H9 (cell line): ENCODE data around the gene HBA1. TPM values are rescaled to one million over a fixed set of nuclear protein-coding genes. Genes with fewer than 3 reads are reported as not detected.
"Not testable (repeated sequence)": the region's sequence is repeated elsewhere in the genome, so short reads cannot be mapped to it uniquely, and the experiment has no call there.

Experiments
- DNase-seq: peaks from one replicate; pipeline ENCODE4 v3.0.0-alpha.2; 2017
- H2AFZ ChIP-seq: one replicate; pipeline ENCODE4 v1.6.1; 2013; ENCODE audit warnings: mild to moderate bottlenecking, low read length, control low read depth, moderate library complexity
- H2AK5ac ChIP-seq: 2 replicates; pipeline ENCODE4 v1.6.1; 2013; ENCODE audit warnings: low read length, control low read depth, mixed read lengths; ENCODE audit not compliant: insufficient read length
- H2BK120ac ChIP-seq: one replicate; pipeline ENCODE4 v1.6.1; 2013; ENCODE audit warnings: low read depth, mild to moderate bottlenecking, low read length, control low read depth, inconsistent platforms; ENCODE audit not compliant: poor library complexity, severe bottlenecking
- H2BK12ac ChIP-seq: 2 replicates; pipeline ENCODE4 v1.6.1; 2013; ENCODE audit warnings: low read length, control low read depth, mixed read lengths, low read depth; ENCODE audit not compliant: insufficient read length
- H2BK15ac ChIP-seq: 2 replicates; pipeline ENCODE4 v1.6.1; 2013; ENCODE audit warnings: low read depth, low read length, control low read depth
- H2BK20ac ChIP-seq: one replicate; pipeline ENCODE4 v1.6.1; 2013; ENCODE audit warnings: low read depth, mild to moderate bottlenecking, low read length, control low read depth, inconsistent platforms; ENCODE audit not compliant: poor library complexity, severe bottlenecking
- H2BK5ac ChIP-seq: 2 replicates; pipeline ENCODE4 v1.6.1; 2013; ENCODE audit warnings: low read length, control low read depth, mixed read lengths; ENCODE audit not compliant: insufficient read length
- H3K14ac ChIP-seq: 2 replicates; pipeline ENCODE4 v1.6.1; 2013; ENCODE audit warnings: low read length, control low read depth; ENCODE audit not compliant: insufficient read depth
- H3K18ac ChIP-seq: 2 replicates; pipeline ENCODE4 v1.6.1; 2013; ENCODE audit warnings: low read depth, mild to moderate bottlenecking, mixed read lengths, low read length, control low read depth; ENCODE audit not compliant: insufficient read length
- H3K23ac ChIP-seq: 2 replicates; pipeline ENCODE4 v1.6.1; 2013; ENCODE audit warnings: low read length, control low read depth, mixed read lengths, low read depth; ENCODE audit not compliant: insufficient read length
- H3K23me2 ChIP-seq: 2 replicates; pipeline ENCODE4 v1.6.1; 2013; ENCODE audit warnings: low read depth, mild to moderate bottlenecking, mixed read lengths, low read length, control low read depth; ENCODE audit not compliant: insufficient read length, poor library complexity, severe bottlenecking
- H3K27ac ChIP-seq: 2 replicates; pipeline ENCODE4 v1.5.1; 2013; ENCODE audit warnings: low read length, control low read depth, mixed read lengths, low read depth; ENCODE audit not compliant: insufficient read length
- H3K27me3 ChIP-seq: 2 replicates; pipeline ENCODE4 v1.6.1; 2013; ENCODE audit warnings: low read length, control low read depth, inconsistent platforms; ENCODE audit not compliant: insufficient read depth
- H3K4ac ChIP-seq: 2 replicates; pipeline ENCODE4 v1.6.1; 2013; ENCODE audit warnings: low read depth, mild to moderate bottlenecking, control low read depth, inconsistent platforms, low read length, moderate library complexity
- H3K4me1 ChIP-seq: 2 replicates; pipeline ENCODE4 v1.6.1; 2013; ENCODE audit warnings: low read length, control low read depth, inconsistent platforms; ENCODE audit not compliant: insufficient read depth
- H3K4me2 ChIP-seq: 2 replicates; pipeline ENCODE4 v1.6.1; 2013; ENCODE audit warnings: low read length, control low read depth, mixed read lengths; ENCODE audit not compliant: insufficient read length, insufficient read depth
- H3K56ac ChIP-seq: 2 replicates; pipeline ENCODE4 v1.6.1; 2013; ENCODE audit warnings: low read depth, mild to moderate bottlenecking, mixed read lengths, low read length, control low read depth; ENCODE audit not compliant: insufficient read length
- H3K79me1 ChIP-seq: 2 replicates; pipeline ENCODE4 v1.6.1; 2013; ENCODE audit warnings: low read depth, mild to moderate bottlenecking, moderate library complexity, low read length, control low read depth, inconsistent platforms; ENCODE audit not compliant: insufficient read depth, poor library complexity, severe bottlenecking
- H3K79me2 ChIP-seq: 2 replicates; pipeline ENCODE4 v1.6.1; 2013; ENCODE audit warnings: low read length, control low read depth, inconsistent platforms; ENCODE audit not compliant: insufficient read depth
- H3K9ac ChIP-seq: 2 replicates; pipeline ENCODE4 v1.6.1; 2013; ENCODE audit warnings: low read length, control low read depth, mixed read lengths; ENCODE audit not compliant: insufficient read length; ENCODE audit errors: extremely low read depth
- H3K9me3 ChIP-seq: one replicate; pipeline ENCODE4 v1.6.1; 2013; ENCODE audit warnings: low read depth, low read length, inconsistent platforms; ENCODE audit not compliant: control insufficient read depth
- H3T11ph ChIP-seq: one replicate; pipeline ENCODE4 v1.6.1; 2013; ENCODE audit warnings: mild to moderate bottlenecking, low read length, control low read depth, inconsistent platforms
- H4K20me1 ChIP-seq: one replicate; pipeline ENCODE4 v1.6.1; 2013; ENCODE audit not compliant: control insufficient read depth, insufficient read length, insufficient read depth
- H4K5ac ChIP-seq: 2 replicates; pipeline ENCODE4 v1.6.1; 2013; ENCODE audit warnings: low read depth, mild to moderate bottlenecking, mixed read lengths, low read length, control low read depth; ENCODE audit not compliant: insufficient read length
- H4K8ac ChIP-seq: replicated peaks from 2 replicates; pipeline ENCODE4 v1.6.1; 2013; ENCODE audit warnings: low read length, control low read depth, mixed read lengths, low read depth; ENCODE audit not compliant: insufficient read length
- H4K91ac ChIP-seq: 2 replicates; pipeline ENCODE4 v1.6.1; 2013; ENCODE audit warnings: low read depth, mild to moderate bottlenecking, moderate library complexity, mixed read lengths, low read length, control low read depth; ENCODE audit not compliant: insufficient read length
- H3K27ac Mint-ChIP-seq, 3 experiments: 2 replicates in 2 of 3; 3 replicates in 1 of 3; pipeline ENCODE4 v1.8.0; 2020 to 2021; ENCODE audit warnings: mixed read lengths in 3 of 3, mild to moderate bottlenecking in 1 of 3, moderate library complexity in 1 of 3
- H3K27me3 Mint-ChIP-seq: 2 replicates; pipeline ENCODE4 v1.8.0; 2021; ENCODE audit warnings: low read depth, mild to moderate bottlenecking, moderate library complexity, mixed read lengths
- H3K36me3 Mint-ChIP-seq, 3 experiments: 2 replicates in 2 of 3; 3 replicates in 1 of 3; pipeline ENCODE4 v1.8.0; 2020 to 2021; ENCODE audit warnings: low read depth in 3 of 3, mixed read lengths in 3 of 3; ENCODE audit not compliant: insufficient read depth in 1 of 3
- H3K4me1 Mint-ChIP-seq, 2 experiments: 2 replicates each; pipeline ENCODE4 v1.8.0; 2020; ENCODE audit warnings: mixed read lengths in 2 of 2
- H3K4me3 Mint-ChIP-seq, 2 experiments: 2 replicates in 1 of 2; 3 replicates in 1 of 2; pipeline ENCODE4 v1.8.0; 2020 to 2021; ENCODE audit warnings: mild to moderate bottlenecking in 2 of 2, mixed read lengths in 2 of 2, moderate library complexity in 1 of 2
- H3K9me3 Mint-ChIP-seq, 2 experiments: 2 replicates in 1 of 2; 3 replicates in 1 of 2; pipeline ENCODE4 v1.8.0; 2020; ENCODE audit warnings: mild to moderate bottlenecking in 2 of 2, mixed read lengths in 2 of 2, moderate library complexity in 1 of 2
- WGBS: extraction: QIAGEN DNeasy Blood & Tissue Kit; methylation state at CpG from one replicate; pipeline ENCODE4 v1.1.7; 2013; ENCODE audit warnings: missing lambda C conversion rate, low lambda C conversion rate, mixed read lengths; ENCODE audit not compliant: insufficient read length; ENCODE audit errors: extremely low coverage; 5-methylcytosine and 5-hydroxymethylcytosine counted together
- total RNA-seq: library from RNA; stranded (reverse); gene quantifications from 2 replicates; pipeline ENCODE4 v1.2.1, GENCODE V29; 2021
- TF ChIP-seq, protein P1 (sequence below): fragments of 200-600 bp; sonication (generic); conservative IDR thresholded peaks from 3 replicates; pipeline ENCODE4 v1.8.0; 2021; ENCODE audit warnings: antibody characterized with exemption, mild to moderate bottlenecking

HBA1 gene
- total RNA-seq, 1 experiment from 2014 or later: 7.2 TPM

DNA sequence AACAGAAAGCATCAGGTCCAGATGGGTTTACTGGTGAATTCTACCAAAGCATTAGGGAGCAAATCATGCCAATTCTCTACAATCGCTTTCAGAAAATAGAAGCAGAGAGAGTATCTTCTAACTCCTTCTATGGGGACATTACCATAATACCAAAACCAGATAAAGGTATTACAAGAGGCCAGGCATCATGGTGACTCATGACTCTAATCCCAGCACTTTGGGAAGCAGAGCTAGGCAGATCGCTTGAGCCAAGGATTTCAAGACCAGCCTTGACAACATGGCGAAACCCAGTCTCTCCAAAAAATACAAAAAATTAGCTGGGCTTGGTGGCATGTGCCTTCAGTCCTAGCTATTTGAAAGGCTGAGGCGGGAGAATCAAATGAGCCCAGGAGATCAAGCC lies 26.8 kb downstream of the HBA1 start:
- no peak overlapping the region for H3K18ac ChIP-seq
- H3K4me2 ChIP-seq: no peak overlapping the region
- H3K4me1 Mint-ChIP-seq: no peaks in the 10 kb centered on the region
- H2BK20ac ChIP-seq: no peak overlapping the region
- H4K5ac ChIP-seq: no peak overlapping the region
- no peak overlapping the region for H4K8ac ChIP-seq
- H2BK5ac ChIP-seq: no peak overlapping the region
- H3K9ac ChIP-seq: no peak overlapping the region
- no peak overlapping the region for H2BK15ac ChIP-seq
- no peaks in the 10 kb centered on the region for H4K20me1 ChIP-seq
- no peak overlapping the region for H2BK12ac ChIP-seq
- no peaks in the 10 kb centered on the region; the same call in 1 of the 2 replicates for H3K79me2 ChIP-seq
- no peak overlapping the region for H3K4me3 Mint-ChIP-seq
- no peak for DNase-seq
- no peak overlapping the region for H3K27ac ChIP-seq
- no peak overlapping the region for H2AFZ ChIP-seq
- H3K23ac ChIP-seq: no peak overlapping the region
- H3K9me3 ChIP-seq: no peaks in the 10 kb centered on the region
- H3K14ac ChIP-seq: no peak overlapping the region
- no peak overlapping the region for H3K56ac ChIP-seq
- H3K27me3 Mint-ChIP-seq: no peaks in the 10 kb centered on the region
- H2AK5ac ChIP-seq: no peak overlapping the region
- no peak overlapping the region for H4K91ac ChIP-seq
- H3K27me3 ChIP-seq: no peaks in the 10 kb centered on the region
- H3K36me3 Mint-ChIP-seq: peaks cover 55 to 92% (median 71%) of the 10 kb centered on the region in 3 experiments; a peak in 6 of 7 replicates
- no peaks in the 10 kb centered on the region for H3K4me1 ChIP-seq
- WGBS: no CpG with 5 or more reads among the region's 4 CpGs
- H3K27ac Mint-ChIP-seq: no peak overlapping the region
- H3T11ph ChIP-seq: no peak overlapping the region
- H3K23me2 ChIP-seq: no peaks in the 10 kb centered on the region
- no peaks in the 10 kb centered on the region for H3K9me3 Mint-ChIP-seq
- H3K79me1 ChIP-seq: no peaks in the 10 kb centered on the region
- no peak overlapping the region for H2BK120ac ChIP-seq
- TF ChIP-seq, protein P1, sequence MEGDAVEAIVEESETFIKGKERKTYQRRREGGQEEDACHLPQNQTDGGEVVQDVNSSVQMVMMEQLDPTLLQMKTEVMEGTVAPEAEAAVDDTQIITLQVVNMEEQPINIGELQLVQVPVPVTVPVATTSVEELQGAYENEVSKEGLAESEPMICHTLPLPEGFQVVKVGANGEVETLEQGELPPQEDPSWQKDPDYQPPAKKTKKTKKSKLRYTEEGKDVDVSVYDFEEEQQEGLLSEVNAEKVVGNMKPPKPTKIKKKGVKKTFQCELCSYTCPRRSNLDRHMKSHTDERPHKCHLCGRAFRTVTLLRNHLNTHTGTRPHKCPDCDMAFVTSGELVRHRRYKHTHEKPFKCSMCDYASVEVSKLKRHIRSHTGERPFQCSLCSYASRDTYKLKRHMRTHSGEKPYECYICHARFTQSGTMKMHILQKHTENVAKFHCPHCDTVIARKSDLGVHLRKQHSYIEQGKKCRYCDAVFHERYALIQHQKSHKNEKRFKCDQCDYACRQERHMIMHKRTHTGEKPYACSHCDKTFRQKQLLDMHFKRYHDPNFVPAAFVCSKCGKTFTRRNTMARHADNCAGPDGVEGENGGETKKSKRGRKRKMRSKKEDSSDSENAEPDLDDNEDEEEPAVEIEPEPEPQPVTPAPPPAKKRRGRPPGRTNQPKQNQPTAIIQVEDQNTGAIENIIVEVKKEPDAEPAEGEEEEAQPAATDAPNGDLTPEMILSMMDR: no peak
- H3K4ac ChIP-seq: no peak overlapping the region

DNA sequence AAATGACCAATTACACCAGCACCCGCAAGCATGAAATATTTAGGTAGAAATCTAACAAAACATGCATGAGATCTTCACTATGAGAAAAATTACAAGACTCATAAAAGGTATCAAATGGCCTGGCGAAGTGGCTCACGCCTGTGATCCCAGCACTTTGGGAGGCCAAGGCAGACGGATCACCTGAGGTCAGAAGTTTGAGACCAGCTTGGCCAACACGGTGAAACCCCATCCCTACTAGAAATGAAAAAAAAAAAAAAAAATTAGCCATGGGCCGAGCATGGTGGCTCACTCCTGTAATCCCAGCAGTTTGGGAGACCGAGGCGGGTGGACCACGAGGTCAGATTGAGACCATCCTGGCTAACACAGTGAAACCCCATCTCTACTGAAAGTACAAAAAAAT lies 27.6 kb downstream of the HBA1 start:
- not testable (repeated sequence) for H3K18ac ChIP-seq, H3K27ac Mint-ChIP-seq, H3T11ph ChIP-seq, H3K9me3 ChIP-seq, DNase-seq, H2BK5ac ChIP-seq, H2BK20ac ChIP-seq, H4K8ac ChIP-seq, H3K23me2 ChIP-seq, H3K79me2 ChIP-seq, H3K14ac ChIP-seq, H3K79me1 ChIP-seq, H3K4me3 Mint-ChIP-seq, H2BK15ac ChIP-seq, H3K56ac ChIP-seq, H3K4me1 Mint-ChIP-seq, H2BK12ac ChIP-seq, H3K27ac ChIP-seq, H4K20me1 ChIP-seq, H3K9ac ChIP-seq, H3K4me1 ChIP-seq, H3K9me3 Mint-ChIP-seq, H3K4ac ChIP-seq, H2AFZ ChIP-seq, H3K23ac ChIP-seq, H2AK5ac ChIP-seq, H3K27me3 Mint-ChIP-seq, H3K4me2 ChIP-seq, H4K5ac ChIP-seq, H3K27me3 ChIP-seq, H4K91ac ChIP-seq, H2BK120ac ChIP-seq
- no CpG with 5 or more reads among the region's 9 CpGs for WGBS
- H3K36me3 Mint-ChIP-seq: peaks cover 51 to 92% (median 71%) of the 10 kb centered on the region in 3 experiments; a peak in 6 of 7 replicates
